ENCODE data around the gene PARD3.

Gene PARD3

GRCh38 chr10:34596351-34596750 is 218.7 kb downstream of the PARD3 start:
- Histone ChIP-seq H3K4me3 (ENCODE audit: low read depth in 1 of 2, low read length in 2 of 2) (no peak overlapping the region), H3K4me1 (ENCODE audit: insufficient read depth, low read length) (no peaks in the 10 kb centered on the region), H4K20me1 (ENCODE audit: insufficient read depth, low read length) (peaks cover 29% of the 10 kb centered on the region; the same call in 1 of the 2 replicates), H3K9ac (ENCODE audit: low read depth, low read length) (no peak overlapping the region), H3K27ac (ENCODE audit: low read length) (no peak overlapping the region), H3K36me3 (ENCODE audit: insufficient read depth, low read length) (no peaks in the 10 kb centered on the region), H3K4me2 (ENCODE audit: insufficient read depth, low read length) (no peak overlapping the region), H3K9me3 (ENCODE audit: insufficient read depth, low read length, severe bottlenecking) (no peaks in the 10 kb centered on the region), H3K27me3 (ENCODE audit: insufficient read depth, low read length, poor library complexity) (no peaks in the 10 kb centered on the region), H3K79me2 (ENCODE audit: insufficient read depth, low read length) (peaks cover 74% of the 10 kb centered on the region), H2AFZ (ENCODE audit: low read depth, low read length) (no peak overlapping the region)
- TF ChIP-seq CTCF (IDR thresholded peaks at IDR 0.05; ENCODE audit: borderline replicate concordance, extremely low read depth, low read length, poor library complexity, severe bottlenecking): no peak
- TF ChIP-seq EZH2 (IDR thresholded peaks at IDR 0.05; ENCODE audit: borderline replicate concordance, low read depth, low read length, severe bottlenecking): no peak
- DNase-seq (no peak), ATAC-seq (ENCODE audit: insufficient read depth, low read depth) (no peak)

GRCh38 chr10:34593930-34594329 is 221.2 kb downstream of the PARD3 start:
- no peak overlapping the region for H2AFZ ChIP-seq (ENCODE audit: low read depth, low read length)
- H4K20me1 ChIP-seq (ENCODE audit: insufficient read depth, low read length): peaks cover 21% of the 10 kb centered on the region; the same call in 1 of the 2 replicates
- H3K4me1 ChIP-seq (ENCODE audit: insufficient read depth, low read length): no peaks in the 10 kb centered on the region
- no peaks in the 10 kb centered on the region for H3K9me3 ChIP-seq (ENCODE audit: insufficient read depth, low read length, severe bottlenecking)
- H3K9ac ChIP-seq (ENCODE audit: low read depth, low read length): no peak overlapping the region
- H3K79me2 ChIP-seq (ENCODE audit: insufficient read depth, low read length): peaks cover 74% of the 10 kb centered on the region
- H3K4me3 ChIP-seq (ENCODE audit: low read depth in 1 of 2, low read length in 2 of 2): no peak overlapping the region
- TF ChIP-seq EZH2 (IDR thresholded peaks at IDR 0.05; ENCODE audit: borderline replicate concordance, low read depth, low read length, severe bottlenecking) (no peak), CTCF (IDR thresholded peaks at IDR 0.05; ENCODE audit: borderline replicate concordance, extremely low read depth, low read length, poor library complexity, severe bottlenecking) (no peak)
- DNase-seq (no peak), ATAC-seq (ENCODE audit: insufficient read depth, low read depth) (no peak)
- H3K27ac ChIP-seq (ENCODE audit: low read length): no peak overlapping the region
- no peaks in the 10 kb centered on the region for H3K27me3 ChIP-seq (ENCODE audit: insufficient read depth, low read length, poor library complexity)
- H3K36me3 ChIP-seq (ENCODE audit: insufficient read depth, low read length): no peaks in the 10 kb centered on the region
- H3K4me2 ChIP-seq (ENCODE audit: insufficient read depth, low read length): no peak overlapping the region

- H2AFZ ChIP-seq (ENCODE audit: low read depth, low read length): no peak overlapping the region
- no peaks in the 10 kb centered on the region for H3K4me1 ChIP-seq (ENCODE audit: insufficient read depth, low read length)
- H4K20me1 ChIP-seq (ENCODE audit: insufficient read depth, low read length): peaks cover 21% of the 10 kb centered on the region; the same call in 1 of the 2 replicates
- no peak overlapping the region for H3K4me2 ChIP-seq (ENCODE audit: insufficient read depth, low read length)
- H3K9ac ChIP-seq (ENCODE audit: low read depth, low read length): no peak overlapping the region
- no peak overlapping the region for H3K27ac ChIP-seq (ENCODE audit: low read length)
- DNase-seq (no peak), ATAC-seq (ENCODE audit: insufficient read depth, low read depth) (no peak)
- no peak for TF ChIP-seq EZH2 (IDR thresholded peaks at IDR 0.05; ENCODE audit: borderline replicate concordance, low read depth, low read length, severe bottlenecking)
- TF ChIP-seq CTCF (IDR thresholded peaks at IDR 0.05; ENCODE audit: borderline replicate concordance, extremely low read depth, low read length, poor library complexity, severe bottlenecking): no peak
- no peaks in the 10 kb centered on the region for H3K27me3 ChIP-seq (ENCODE audit: insufficient read depth, low read length, poor library complexity)
- no peaks in the 10 kb centered on the region for H3K36me3 ChIP-seq (ENCODE audit: insufficient read depth, low read length)
- no peaks in the 10 kb centered on the region for H3K9me3 ChIP-seq (ENCODE audit: insufficient read depth, low read length, severe bottlenecking)
- H3K79me2 ChIP-seq (ENCODE audit: insufficient read depth, low read length): peaks cover 74% of the 10 kb centered on the region
- no peak overlapping the region for H3K4me3 ChIP-seq (ENCODE audit: low read depth in 1 of 2, low read length in 2 of 2)
These were observed 221.7 kb downstream of the PARD3 start for GRCh38 chr10:34593374-34593890.
